Measurements from ENCODE around the gene MTCH2. TPM values are rescaled to one million over a fixed set of nuclear protein-coding genes. Genes with fewer than 3 reads are reported as not detected.

Gene MTCH2
- total RNA-seq, 1 experiment from 2014 or later = 176 TPM

DNA sequence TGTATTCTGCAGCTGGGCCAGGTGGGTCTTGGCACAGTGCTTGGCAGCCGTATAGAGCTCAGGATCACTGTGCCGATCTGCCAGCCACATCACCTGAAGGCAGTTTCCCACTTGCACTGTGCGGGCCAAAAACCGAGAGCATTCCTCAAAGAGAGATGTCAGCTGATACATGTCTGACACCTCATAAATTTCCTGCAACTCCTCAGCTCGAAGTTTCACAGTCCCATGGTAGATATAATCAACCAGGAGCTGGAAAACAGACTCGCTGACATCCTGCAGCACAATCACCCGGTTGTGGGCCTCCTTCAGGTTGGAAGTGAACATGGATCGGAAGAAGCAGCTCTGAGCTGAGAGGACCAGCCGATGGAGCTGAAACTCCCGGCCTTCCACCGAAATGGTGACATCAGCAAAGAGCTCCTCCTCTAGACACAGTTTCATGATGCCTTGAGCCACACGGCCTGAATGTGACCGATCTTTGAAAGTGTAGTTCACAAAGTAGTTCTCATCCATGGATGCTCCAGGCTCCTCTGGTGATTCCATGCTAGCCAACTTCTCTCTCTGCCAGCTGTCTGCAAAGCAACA is 64.8 kb downstream of the MTCH2 start:
- WGBS (ENCODE audit: extremely low coverage, insufficient read length, low lambda C conversion rate) = no CpG with 5 or more reads among the region's 13 CpGs
- H4K5ac ChIP-seq (ENCODE audit: insufficient read length, low read depth, low read length) = peak overlapping the region; percentile 37
- peaks cover 7% of the 10 kb centered on the region; the same call in 1 of the 2 replicates for H3K79me2 ChIP-seq (ENCODE audit: insufficient read depth, low read length)
- no peak overlapping the region for H2AK5ac ChIP-seq (ENCODE audit: insufficient read length, low read length)
- no peaks in the 10 kb centered on the region for H3K27me3 ChIP-seq (ENCODE audit: insufficient read depth, low read length)
- H2BK5ac ChIP-seq (ENCODE audit: insufficient read length, low read length) = no peak overlapping the region
- peak overlapping the region in 1 of 3 experiments; percentile 100; a peak in 2 of 7 replicates for H3K27ac Mint-ChIP-seq
- H3T11ph ChIP-seq (ENCODE audit: low read length) = no peak overlapping the region
- H3K4me1 Mint-ChIP-seq = peaks cover 18 to 21% of the 10 kb centered on the region in 2 experiments
- no peaks in the 10 kb centered on the region for H3K27me3 Mint-ChIP-seq (ENCODE audit: low read depth)
- no peak overlapping the region for H2BK15ac ChIP-seq (ENCODE audit: low read depth, low read length)
- H3K9me3 ChIP-seq (ENCODE audit: control insufficient read depth, low read depth, low read length) = no peaks in the 10 kb centered on the region
- H3K23ac ChIP-seq (ENCODE audit: insufficient read length, low read depth, low read length) = no peak overlapping the region
- H3K4ac ChIP-seq (ENCODE audit: low read depth, low read length) = no peak overlapping the region
- peaks cover 0 to 3% of the 10 kb centered on the region in 2 experiments; a peak in 2 of 5 replicates for H3K9me3 Mint-ChIP-seq
- H2BK120ac ChIP-seq (ENCODE audit: low read depth, low read length, poor library complexity, severe bottlenecking) = no peak overlapping the region
- no peak for TF ChIP-seq CTCF (conservative IDR thresholded peaks at IDR 0.05)
- peak overlapping the region; percentile 37 for H4K8ac ChIP-seq (replicated peaks; ENCODE audit: insufficient read length, low read depth, low read length)
- peaks cover 4% of the 10 kb centered on the region for H3K23me2 ChIP-seq (ENCODE audit: insufficient read length, low read depth, low read length, poor library complexity, severe bottlenecking)
- no peak overlapping the region for H4K91ac ChIP-seq (ENCODE audit: insufficient read length, low read depth, low read length)
- H3K56ac ChIP-seq (ENCODE audit: insufficient read length, low read depth, low read length) = no peak overlapping the region
- no peaks in the 10 kb centered on the region for H4K20me1 ChIP-seq (ENCODE audit: control insufficient read depth, insufficient read depth, insufficient read length)
- peak overlapping the region; percentile 98 for H3K4me2 ChIP-seq (ENCODE audit: insufficient read depth, insufficient read length, low read length)
- H2BK20ac ChIP-seq (ENCODE audit: low read depth, low read length, poor library complexity, severe bottlenecking) = no peak overlapping the region
- H2BK12ac ChIP-seq (ENCODE audit: insufficient read length, low read depth, low read length) = no peak overlapping the region
- H3K36me3 Mint-ChIP-seq (ENCODE audit: insufficient read depth in 1 of 3, low read depth in 3 of 3) = peaks cover 40 to 77% (median 71%) of the 10 kb centered on the region in 3 experiments
- no peak overlapping the region for H3K9ac ChIP-seq (ENCODE audit: extremely low read depth, insufficient read length, low read length)
- no peak overlapping the region for H3K27ac ChIP-seq (ENCODE audit: insufficient read length, low read depth, low read length)
- no peak for DNase-seq
- H3K4me3 Mint-ChIP-seq = peak overlapping the region; percentile 94 to 100
- no peak overlapping the region for H2AFZ ChIP-seq (ENCODE audit: low read length)
- no peak overlapping the region for H3K18ac ChIP-seq (ENCODE audit: insufficient read length, low read depth, low read length)
- peak overlapping the region; percentile 58; the same call in 1 of the 2 replicates for H3K14ac ChIP-seq (ENCODE audit: insufficient read depth, low read length)
- H3K79me1 ChIP-seq (ENCODE audit: insufficient read depth, low read depth, low read length, poor library complexity, severe bottlenecking) = peaks cover 6% of the 10 kb centered on the region
- H3K4me1 ChIP-seq (ENCODE audit: insufficient read depth, low read length) = peaks cover 5% of the 10 kb centered on the region
